Kidney tubule cell (primary cell): ENCODE results near the gene ITFG1.
A peak's percentile ranks its signal among the peaks of the same experiment; 100 is the strongest.
"Not testable (repeated sequence)": the region's sequence is repeated elsewhere in the genome, so short reads cannot be mapped to it uniquely, and the experiment has no call there.

Experiments
- DNase-seq: peaks from one replicate; pipeline ENCODE4 v3.0.0-alpha.2; 2018; ENCODE audit warnings: low spot score

ITFG1 gene

DNA sequence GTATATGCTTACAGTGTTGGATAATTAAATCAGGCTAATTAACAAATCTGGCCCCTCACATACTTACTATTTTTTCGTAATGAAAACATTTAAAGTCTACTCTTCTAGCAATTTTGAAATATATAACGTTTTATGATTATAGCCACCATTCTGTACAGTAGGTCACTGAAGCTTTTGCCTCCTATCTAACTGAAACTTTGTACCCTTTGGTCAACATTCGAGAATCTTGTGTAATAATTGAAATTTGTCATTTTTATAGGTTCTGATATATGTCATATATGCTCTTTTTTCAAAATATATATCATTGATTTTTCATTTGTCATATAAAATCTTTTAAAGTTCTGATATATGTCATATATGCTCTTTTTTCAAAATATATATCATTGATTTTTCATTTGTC is 12.9 kb upstream of the ITFG1 start:
- no peak for DNase-seq

DNA sequence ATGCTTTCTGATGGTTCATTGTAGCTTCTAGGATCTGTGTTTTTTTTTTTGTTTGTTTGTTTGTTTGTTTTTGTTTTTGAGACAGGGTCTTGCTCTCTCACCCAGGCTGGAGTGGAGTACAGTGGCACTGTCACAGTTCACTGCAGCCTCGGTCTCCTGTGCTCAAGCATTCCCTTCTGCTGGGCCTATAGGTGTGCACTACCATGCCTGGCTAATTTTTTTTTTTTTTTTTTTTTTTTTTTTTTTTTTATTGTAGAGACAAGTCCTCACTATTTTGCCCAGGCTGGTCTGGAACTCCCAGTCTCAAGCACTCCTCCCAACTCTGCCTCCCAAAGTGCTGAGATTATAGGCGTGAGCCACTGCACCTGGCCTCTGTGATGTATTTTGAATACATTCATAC is 12.1 kb upstream of the ITFG1 start:
- DNase-seq: not testable (repeated sequence)

DNA sequence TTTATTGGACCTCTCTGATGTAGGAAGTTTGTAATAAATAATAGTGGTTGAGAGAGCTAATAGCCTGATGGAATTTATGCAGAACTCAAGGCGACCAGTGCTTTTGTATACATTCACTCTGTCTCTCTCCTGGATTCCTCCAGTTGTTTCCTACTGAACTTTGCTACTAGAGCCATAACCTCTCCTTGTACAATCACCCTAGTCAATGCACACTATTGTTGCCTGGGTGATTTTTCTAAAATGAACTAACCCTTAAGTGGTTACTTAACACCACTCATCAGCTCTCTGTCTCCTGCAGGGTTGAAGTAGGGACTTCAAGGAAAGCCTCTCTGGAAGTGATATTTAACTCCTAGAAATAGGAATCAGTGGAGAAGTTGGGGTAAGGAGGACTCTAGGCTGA is 9.9 kb upstream of the ITFG1 start:
- DNase-seq: no peak

DNA sequence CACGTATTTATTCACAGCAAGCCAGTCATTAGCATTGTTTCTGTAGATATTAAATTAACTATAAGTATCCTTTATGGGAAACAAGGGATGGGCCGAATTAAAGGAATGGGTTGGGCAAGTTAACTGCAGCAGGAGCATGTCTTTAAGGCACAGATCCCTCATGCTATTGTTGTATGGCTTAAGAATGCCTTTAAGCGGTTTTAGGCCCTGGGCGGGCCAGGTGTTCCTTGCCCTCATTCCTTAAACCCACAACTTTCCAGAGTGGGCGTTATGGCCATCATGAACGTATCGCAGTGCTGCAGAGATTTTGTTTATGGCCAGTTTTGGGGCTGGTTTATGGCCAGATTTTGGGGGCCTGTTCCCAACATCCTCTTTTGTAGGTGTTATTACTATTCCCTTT is 9.3 kb upstream of the ITFG1 start:
- DNase-seq: no peak

DNA sequence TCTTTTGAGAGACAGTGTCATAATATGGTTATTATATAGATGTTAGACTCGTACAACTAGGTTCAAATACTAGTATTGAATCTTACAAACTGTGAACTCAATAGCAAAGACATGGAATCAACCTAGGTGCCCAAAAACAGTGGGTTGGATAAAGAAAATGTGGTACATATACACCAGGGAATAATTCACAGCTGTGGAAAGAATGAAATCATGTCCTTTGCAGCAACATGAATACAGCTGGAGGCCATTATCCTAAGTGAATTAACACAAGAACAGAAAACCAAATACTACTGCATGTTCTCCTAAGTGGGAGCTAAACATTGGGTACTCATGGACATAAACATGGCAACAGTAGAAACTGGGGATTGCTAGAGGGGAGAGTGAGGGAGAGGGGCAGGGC is 8.4 kb upstream of the ITFG1 start:
- DNase-seq: no peak

DNA sequence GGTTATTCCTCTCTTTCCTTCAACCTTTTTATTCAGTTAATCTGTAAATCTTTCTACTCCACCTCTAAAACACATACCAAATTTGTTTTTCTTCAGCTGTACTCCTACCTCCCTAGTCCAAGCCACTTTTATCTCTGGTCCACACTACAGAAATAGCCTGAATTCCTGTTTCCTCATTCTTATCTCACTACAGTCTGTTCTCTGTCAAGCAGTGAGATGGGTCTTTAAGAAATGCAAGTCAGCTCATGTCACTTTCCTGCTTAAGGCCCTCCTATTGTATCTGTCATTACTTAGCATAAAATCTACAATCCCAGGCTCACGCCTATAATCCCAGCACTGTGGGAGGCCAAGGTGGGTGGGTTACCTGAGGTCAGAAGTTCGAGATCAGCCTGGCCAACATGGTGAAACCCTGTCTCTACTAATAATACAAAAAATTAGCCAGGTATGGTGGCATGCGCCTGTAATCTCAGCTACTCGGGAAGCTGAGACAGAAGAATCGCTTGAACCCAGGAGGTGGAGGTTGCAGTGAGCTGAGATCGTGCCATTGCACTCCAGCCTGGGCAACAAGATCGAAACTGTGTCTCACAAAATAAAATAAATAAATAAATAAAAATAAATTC is 7.3 kb upstream of the ITFG1 start:
- DNase-seq: not testable (repeated sequence)

DNA sequence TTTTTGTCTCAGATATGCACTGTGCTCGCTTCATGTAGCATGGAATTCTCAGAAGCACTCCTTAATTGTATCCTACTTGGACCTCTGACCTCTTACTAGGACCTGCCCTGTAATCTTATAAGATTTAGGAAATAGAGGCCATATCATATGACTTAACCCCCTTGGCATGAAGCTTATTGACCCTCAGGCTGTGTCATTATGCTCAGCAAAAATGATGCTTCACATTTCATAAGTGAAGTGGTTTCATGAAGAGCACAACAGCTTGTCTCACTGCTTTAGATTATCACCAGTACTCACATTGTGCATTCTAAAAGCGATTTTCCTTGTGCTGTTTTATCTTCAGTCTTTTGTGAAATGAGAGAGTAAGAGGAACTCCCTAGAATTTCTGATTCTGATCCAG is 6.6 kb upstream of the ITFG1 start:
- no peak for DNase-seq

DNA sequence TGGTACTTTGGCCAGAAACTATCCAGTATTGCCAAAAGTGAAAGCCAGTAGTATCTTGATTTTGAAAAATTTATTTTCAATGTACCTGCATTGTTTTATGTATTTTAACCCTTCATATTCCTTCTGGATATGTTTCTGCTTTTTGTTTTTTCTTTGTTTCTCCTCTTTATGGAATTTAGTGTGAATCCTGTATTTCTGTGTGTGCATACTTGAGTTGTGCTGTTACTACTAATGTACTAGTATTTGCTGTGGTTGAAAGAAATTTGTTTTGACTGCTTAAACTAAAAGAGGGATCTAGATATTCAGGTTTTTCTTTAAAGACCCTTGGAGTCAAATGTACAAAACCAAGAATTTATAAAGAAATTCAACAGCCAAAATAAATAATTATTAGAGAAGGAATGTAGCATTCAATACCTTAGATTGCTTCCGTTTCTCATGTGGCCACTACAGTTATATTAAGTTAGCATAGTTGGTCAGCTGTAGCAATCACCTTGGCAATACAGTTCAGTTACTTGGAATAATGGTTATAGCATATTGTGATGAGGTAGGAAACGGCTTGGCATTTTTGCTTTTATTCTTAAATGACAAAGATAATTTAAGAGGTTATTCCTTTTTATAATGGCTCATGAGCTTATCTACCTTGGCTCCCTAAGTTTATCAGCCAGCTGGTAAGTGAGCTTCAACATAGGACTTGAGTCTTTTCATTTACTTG is 5.2 kb upstream of the ITFG1 start:
- DNase-seq: no peak

DNA sequence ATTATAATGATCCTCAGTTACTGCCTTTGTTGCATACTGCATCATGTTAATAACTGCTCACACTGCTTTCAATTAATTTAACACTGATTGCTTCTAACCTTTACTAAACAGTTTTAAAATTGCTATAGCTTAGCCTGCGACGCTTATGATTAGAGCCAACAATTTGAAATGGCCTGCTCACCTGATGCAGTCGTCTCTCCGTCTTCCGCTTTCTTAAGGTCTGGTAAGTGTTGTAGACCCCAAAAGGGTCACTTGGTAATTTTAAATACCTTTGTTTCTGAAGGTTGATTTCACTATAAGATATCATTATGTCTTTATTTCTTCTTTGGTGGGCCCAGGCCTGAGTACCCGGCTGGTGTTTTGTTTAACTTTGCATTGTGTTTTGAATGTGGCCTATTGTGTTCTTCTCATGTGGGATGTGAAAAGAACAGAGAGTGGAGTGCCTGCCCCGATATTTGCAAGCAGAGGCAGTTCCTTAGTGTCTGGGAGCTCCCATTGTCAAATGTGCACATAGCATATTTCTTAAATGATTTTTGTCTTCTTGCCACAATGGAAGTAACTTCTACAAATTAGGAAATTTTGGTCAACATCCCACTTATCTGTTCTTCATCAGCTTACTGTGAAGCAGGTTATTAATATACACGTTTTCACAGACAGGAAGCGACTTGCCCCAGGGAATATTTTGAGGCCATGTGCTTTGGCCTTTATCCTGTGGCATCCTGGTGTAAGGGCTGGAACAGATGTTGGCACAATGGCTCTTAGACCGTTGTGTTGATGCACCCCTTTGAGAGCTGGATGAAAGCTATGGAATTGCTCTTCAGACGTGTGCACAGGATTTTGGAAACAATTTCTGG is 3.1 kb upstream of the ITFG1 start:
- DNase-seq: no peak

DNA sequence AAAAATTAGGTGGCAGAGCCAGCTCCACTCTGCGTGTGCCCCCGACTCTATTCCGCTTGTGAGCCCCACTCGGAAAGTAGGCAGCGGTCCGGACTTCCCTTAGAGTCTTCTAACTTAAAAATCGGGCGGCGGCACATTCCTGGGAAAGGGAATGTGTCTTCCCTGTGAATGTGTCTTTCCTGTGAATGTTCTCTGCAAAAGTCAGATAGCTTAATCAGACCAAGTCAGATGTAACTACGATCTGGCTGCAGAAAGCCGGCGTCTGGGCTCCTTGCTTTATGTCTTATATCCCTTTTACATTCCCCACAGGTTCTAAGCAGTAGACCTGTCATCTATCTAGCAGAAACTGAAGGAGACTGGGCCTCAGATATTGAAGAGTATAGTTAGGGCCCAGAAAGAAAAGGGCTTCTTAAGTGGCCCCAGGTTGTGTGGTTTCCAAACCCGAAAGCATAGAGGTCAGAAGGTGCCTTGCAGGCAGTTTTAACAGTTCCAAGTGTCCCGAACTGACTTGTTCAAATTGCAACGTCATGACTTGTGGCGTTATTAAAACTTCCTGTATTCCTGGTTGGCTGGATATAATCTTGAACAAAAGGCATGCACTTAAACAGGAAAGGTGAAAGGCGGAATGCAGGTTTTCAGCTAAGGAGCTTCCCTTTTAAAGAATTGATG is 869 bp upstream of the ITFG1 start:
- peak; percentile 81 for DNase-seq

DNA sequence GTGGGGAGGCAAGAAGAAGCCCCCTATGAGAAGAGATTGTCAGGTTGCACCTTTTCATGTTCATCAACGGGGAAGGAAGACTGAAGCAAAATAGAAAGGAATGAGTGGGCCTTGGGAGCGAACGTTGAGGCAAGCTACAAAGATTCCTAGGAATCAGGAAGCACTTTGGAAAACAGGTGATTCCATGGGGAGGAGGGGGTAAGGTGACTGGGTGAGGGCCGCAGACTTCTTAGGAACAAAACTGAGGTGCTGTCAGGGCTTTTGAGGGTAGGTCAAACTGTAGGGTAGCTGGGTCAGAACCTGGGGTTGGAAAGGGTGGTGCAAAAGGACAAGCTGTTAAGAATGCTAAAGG is 528 bp downstream of the ITFG1 start:
- peak; percentile 70 for DNase-seq

DNA sequence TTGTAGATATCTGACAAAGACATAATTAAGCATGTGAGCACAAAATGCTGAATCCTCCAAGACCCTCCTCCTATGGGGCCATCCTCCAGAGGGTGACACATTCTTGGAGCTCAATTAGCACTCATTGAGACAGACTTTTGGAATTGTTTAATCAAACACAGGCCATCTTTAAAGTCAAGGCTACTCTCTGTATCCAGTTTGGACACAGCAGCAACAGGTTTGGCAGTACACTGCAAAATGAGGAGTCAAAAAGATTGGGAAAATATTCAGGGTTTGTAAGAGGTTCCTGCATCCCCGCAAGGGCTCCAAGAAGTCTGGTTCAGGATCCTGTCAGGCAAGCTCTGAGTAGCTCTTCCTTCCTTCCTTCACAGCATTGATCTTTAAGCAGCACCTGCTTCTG is 1.3 kb downstream of the ITFG1 start:
- DNase-seq: no peak

DNA sequence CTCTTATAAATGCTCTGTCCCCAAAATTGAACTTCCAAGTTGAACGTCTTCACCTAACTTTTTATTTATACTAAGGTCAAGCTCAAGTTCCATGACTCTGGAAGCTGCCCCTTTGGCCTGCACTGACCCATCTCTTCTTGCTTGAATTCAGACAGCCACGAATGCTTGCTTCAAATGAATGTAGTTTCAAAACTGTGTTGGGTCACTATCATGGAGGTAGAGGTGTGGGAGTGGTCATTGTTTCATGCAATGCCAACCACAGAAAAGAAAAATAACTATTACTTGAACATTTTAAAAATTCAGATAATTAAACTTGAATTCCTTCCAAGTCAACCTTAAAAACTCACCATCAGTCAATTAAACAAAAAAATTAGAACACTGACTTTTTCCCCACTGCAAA is 2.5 kb downstream of the ITFG1 start:
- DNase-seq: no peak

DNA sequence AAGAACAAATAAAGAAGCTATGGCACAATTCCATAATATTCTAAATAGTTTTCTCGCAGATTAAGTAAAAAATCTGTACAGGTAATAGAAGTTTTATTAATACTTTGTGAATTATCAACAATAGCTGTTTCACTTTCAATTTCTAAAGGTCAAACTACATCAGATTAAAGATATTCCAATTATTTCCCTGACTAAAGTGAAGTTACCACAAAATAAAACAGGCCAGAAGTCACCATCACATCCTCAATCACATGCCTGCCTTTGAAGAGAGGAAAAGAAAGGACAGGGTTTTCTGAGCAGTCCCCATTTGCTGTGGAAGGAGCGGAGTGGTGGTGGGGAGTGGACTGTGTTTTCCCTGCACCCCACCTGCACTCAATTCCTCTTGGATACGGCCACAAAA is 11.1 kb downstream of the ITFG1 start:
- no peak for DNase-seq

DNA sequence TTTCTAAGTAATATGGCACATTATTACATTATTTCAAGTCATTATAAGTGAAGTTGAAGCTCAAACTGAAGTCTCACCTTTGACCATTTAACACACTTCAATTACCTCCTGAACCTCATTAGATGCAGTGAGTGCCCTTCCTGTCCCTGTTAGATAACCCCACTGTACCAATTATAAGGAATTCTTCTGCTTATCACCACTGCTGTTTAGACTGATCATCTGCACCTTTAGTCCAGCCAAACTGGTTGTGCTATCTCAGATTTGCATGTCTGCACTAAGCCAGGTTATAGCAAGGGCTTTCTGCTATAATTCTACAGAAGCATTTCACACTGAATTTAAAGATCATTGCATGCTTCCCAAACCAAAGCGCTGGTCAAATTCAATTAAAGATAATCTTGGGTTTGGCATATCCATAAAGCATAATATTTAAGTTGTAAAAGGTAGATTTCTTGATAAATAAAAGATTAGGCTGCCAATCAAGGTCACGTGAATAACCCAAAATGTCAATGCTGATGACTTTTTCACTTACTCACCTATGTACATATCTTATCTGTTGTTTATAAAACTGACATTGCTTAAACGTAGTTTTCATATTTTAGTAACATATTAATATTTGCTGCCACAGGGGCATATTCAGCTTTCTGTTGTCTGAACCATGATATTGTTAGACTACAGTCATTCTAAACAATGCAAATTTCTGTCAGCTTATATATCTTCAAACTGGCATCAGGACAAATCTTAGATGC is 11.9 kb downstream of the ITFG1 start:
- DNase-seq: no peak

DNA sequence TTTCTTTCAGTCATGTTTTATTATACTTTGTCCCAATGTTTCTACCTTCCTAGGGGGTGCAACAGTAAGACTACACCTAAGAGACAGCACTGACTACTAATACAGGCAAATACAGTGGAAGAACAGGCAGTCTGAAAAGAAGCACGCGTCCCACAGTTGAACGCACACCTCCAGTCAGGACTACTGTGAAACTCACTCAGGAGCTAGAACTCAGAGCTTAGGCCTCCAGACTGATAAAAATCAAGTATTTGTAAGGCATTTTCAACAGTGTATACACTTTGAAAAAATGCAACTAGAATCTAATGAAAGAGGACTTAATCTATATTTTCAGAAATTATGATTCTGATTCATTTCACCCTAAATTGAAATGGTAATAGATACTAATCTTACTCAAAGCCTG is 14.4 kb downstream of the ITFG1 start:
- no peak for DNase-seq

DNA sequence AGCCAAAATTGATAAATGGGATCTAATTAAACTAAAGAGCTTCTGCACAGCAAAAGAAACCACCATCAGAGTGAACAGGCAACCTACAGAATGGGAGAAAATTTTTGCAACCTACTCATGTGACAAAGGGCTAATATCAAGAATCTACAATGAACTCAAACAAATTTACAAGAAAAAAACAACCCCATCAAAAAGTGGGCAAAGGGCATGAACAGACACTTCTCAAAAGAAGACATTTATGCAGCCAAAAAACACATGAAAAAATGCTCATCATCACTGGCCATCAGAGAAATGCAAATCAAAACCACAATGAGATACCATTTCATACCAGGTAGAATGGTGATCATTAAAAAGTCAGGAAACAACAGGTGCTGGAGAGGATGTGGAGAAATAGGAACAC is 18.0 kb downstream of the ITFG1 start:
- not testable (repeated sequence) for DNase-seq

DNA sequence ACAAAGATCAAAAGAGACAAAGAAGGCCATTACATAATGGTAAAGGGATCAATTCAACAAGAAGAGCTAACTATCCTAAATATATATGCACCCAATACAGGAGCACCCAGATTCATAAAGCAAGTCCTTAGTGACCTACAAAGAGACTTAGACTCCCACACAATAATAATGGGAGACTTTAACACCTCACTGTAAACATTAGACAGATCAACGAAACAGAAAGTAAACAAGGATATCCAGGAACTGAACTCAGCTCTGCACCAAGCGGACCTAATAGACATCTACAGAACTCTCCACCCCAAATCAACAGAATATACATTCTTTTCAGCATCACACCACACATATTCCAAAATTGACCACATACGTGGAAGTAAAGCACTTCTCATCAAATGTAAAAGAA is 20.8 kb downstream of the ITFG1 start:
- DNase-seq: not testable (repeated sequence)

DNA sequence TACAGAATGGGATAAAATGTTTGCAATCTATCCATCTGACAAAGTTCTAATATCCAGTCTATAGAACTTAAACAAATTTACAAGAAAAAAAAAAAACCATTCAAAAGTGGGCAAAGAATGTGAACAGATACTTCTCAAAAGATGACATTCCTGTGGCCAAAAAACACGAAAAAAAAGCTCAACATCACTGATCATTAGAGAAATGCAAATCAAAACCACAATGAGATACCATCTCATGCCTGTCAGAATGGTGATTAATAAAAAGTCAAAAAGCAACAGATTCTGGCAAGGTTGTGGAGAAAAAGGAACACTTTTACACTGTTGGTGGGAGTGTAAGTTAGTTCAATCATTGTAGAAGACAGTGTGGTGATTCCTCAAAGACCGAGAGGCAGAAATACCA is 26.6 kb downstream of the ITFG1 start:
- DNase-seq: not testable (repeated sequence)

DNA sequence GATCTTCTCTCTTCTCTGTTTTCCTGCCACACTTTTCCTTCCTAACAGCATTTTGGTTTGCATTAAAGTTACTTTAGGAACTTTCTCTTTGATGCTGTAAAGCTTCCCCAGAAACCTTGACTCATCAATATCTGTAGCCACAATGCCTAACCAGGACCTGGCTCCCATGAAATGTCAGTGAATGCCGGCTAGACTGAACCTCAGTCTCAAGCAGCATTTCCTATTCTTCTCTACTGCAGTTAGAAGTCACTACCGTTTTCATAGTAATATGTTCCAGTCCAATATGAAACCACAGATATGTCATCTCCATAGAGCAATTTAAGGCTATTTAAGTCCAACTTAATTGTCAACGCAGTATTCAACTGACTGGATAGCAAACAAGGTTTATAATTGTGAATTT is 28.9 kb downstream of the ITFG1 start:
- DNase-seq: no peak

DNA sequence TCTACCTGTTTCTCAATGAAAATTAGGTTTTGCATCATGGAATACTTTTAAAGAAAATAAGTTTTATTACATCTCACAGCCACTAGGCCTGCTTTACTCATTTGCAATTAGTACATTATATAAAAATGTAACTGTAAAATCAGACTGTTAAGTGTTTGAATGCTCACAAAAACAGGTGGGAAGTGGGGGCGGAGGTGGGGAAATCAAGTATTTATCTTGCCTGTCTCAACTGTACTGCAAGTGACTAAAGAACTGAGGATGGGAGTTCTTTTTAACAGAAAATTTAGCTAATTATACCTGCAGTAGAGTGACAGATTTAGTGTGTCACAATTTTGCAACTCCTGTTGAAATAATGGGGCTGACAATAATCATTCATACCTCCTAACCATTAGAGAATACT is 34.1 kb downstream of the ITFG1 start:
- no peak for DNase-seq

DNA sequence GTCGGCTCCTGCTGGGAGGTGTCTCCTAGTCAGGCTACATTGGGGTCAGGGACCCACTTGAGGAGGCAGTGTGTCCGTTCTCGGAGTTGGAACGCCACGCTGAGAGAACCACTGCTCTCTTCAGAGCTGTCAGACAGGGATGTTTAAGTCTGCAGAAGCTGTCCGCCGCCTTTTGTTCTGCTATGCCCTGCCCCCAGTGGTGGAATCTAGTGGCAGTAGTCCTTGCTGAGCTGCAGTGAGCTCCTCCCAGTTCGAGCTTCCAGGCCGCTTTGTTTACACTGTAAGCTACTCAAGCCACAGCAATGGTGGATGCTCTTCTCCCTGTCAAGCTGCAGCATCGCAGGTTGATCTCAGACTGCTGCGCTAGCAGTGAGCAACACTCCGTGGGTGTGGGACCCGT is 36.0 kb downstream of the ITFG1 start:
- no peak for DNase-seq
